Measurements from ENCODE around the gene PITX3. TPM values are rescaled to one million over a fixed set of nuclear protein-coding genes. Genes with fewer than 3 reads are reported as not detected.

Gene PITX3
- total and polyA plus RNA-seq, 10 of the 15 experiments (the other 5 are each of a cell fraction or from before 2014, with no cell fraction given), result not detected

- TF ChIP-seq ATF3 (IDR thresholded peaks at IDR 0.05; ENCODE audit: borderline replicate concordance, extremely low read depth, low read depth, low read length), result no peak
Measured at GRCh38 chr10:102202386-102202785, 38.9 kb downstream of the PITX3 start (continued).

GRCh38 chr10:102200751-102201640 is 40.3 kb downstream of the PITX3 start:
- FAIRE-seq (no peak), ATAC-seq (peak; percentile 72), DNase-seq (ENCODE audit: low read depth, low spot score) (peak; percentile 16)
- H3K27ac ChIP-seq (ENCODE audit: control insufficient read depth, insufficient read depth), result no peak overlapping the region
- H3K4me2 ChIP-seq (ENCODE audit: control insufficient read depth, insufficient read depth), result no peak overlapping the region
- no peaks in the 10 kb centered on the region for H3K36me3 ChIP-seq (ENCODE audit: control insufficient read depth in 2 of 2, insufficient read depth in 2 of 2, low read length in 1 of 2)
- ChIA-PET RAD21 (ENCODE audit: unreplicated experiment) (no interaction called here), CTCF (interaction anchor here (1.0 kb wide), 1 partner anchor 7 kb away, joined by 3 read pairs; no protein-coding TSS in a partner anchor), SMC1A (ENCODE audit: uncharacterized antibody, unreplicated experiment) (no interaction called here), POLR2A (interaction anchor here (0.6 kb wide), 2 partner anchors 12 to 15 kb away, joined by 3 read pairs; no protein-coding TSS in a partner anchor)
- H2AFZ ChIP-seq (ENCODE audit: control insufficient read depth, low read depth, low read length), result no peak overlapping the region
- in situ Hi-C loops (cut with MboI) (no loop called here), intact Hi-C loops (cut with micrococcal nuclease; ENCODE audit: unreplicated experiment) (no loop called here)
- H3K4me1 ChIP-seq (ENCODE audit: control insufficient read depth, insufficient read depth, low read length), result no peaks in the 10 kb centered on the region
- H3K79me2 ChIP-seq (ENCODE audit: control insufficient read depth, insufficient read depth, low read length), result no peaks in the 10 kb centered on the region
- no TSS peak for BruUV-seq (replicated peaks)
- 73% methylated on average over 34 of the region's 34 CpGs for WGBS (ENCODE audit: insufficient coverage, insufficient replicate concordance, low lambda C conversion rate, missing lambda C conversion rate)
- no peaks in the 10 kb centered on the region for H4K20me1 ChIP-seq (ENCODE audit: control insufficient read depth, insufficient read depth)
- no peak overlapping the region for H3K4me3 ChIP-seq
- TF ChIP-seq MTA2 (IDR thresholded peaks at IDR 0.05; ENCODE audit: low read depth) (no peak), IKZF2 (IDR thresholded peaks at IDR 0.05) (peak; percentile 10 to 17; a peak in 1 of 4 replicates), NFYA (IDR thresholded peaks at IDR 0.05; ENCODE audit: borderline replicate concordance, low read depth, low read length) (no peak), IKZF1 (conservative IDR thresholded peaks at IDR 0.05) (0 out of 2 replicates have a peak, but pooled peaks have one; percentile 31), BHLHE40 (IDR thresholded peaks at IDR 0.05; ENCODE audit: borderline replicate concordance in 1 of 2, low read depth in 2 of 2, low read length in 1 of 2) (peak in 1 of 2 experiments; percentile 39; a peak in 1 of 4 replicates), MEF2B (IDR thresholded peaks at IDR 0.05; ENCODE audit: partially characterized antibody, poor library complexity, severe bottlenecking) (peak; percentile 64)
- H3K9ac ChIP-seq (ENCODE audit: control insufficient read depth, insufficient read depth, low read length), result no peak overlapping the region
- H3K27me3 ChIP-seq (replicated peaks in 1 of 2; ENCODE audit: control insufficient read depth in 2 of 2, insufficient read depth in 2 of 2, low read length in 1 of 2), result no peaks in the 10 kb centered on the region
- peaks cover 3% of the 10 kb centered on the region; the same call in 2 of the 3 replicates for H3K9me3 ChIP-seq (replicated peaks; ENCODE audit: control insufficient read depth, insufficient read depth, low read length)

Measured in GM12878 (cell line).